Left lung (tissue), 10 donors: Measurements from ENCODE around the gene TRPM3. TPM values are rescaled to one million over a fixed set of nuclear protein-coding genes. Genes with fewer than 3 reads are reported as not detected.
A peak's percentile ranks its signal among the peaks of the same experiment; 100 is the strongest.

Source experiments
- ATAC-seq: fragments of 200-7000 bp; cut with Tn5 transposase; one replicate; pipeline ENCODE4 v1.9.1; 2020; ENCODE audit warnings: moderate library complexity
- DNase-seq, 4 donors: peaks; one replicate each; pipeline ENCODE4 v3.0.0-alpha.2; 2013 to 2020
- H3K27ac ChIP-seq, 2 donors: fragments of 200-600 bp; sonication (generic) in 1 of 2; one replicate each; pipeline versions ENCODE4 v1.5.0 to v1.8.0; 2020 to 2021
- H3K27me3 ChIP-seq, 2 donors: fragments of 200-600 bp; sonication (generic) in 1 of 2; one replicate each; pipeline versions ENCODE4 v1.5.0 to v1.8.0; 2020 to 2021
- H3K36me3 ChIP-seq, 2 donors: fragments of 200-600 bp; sonication (generic) in 1 of 2; one replicate each; pipeline versions ENCODE4 v1.5.0 to v1.8.0; 2020 to 2021
- H3K4me1 ChIP-seq, 2 donors: fragments of 200-600 bp; one replicate each; pipeline ENCODE4 v1.8.0; 2021
- H3K4me3 ChIP-seq, 2 donors: fragments of 200-600 bp; sonication (generic) in 1 of 2; one replicate each; pipeline versions ENCODE4 v1.5.0 to v1.8.0; 2020 to 2021; ENCODE audit warnings: mild to moderate bottlenecking in 1 of 2
- H3K9me3 ChIP-seq, 2 donors: fragments of 200-600 bp; sonication (generic) in 1 of 2; one replicate each; pipeline versions ENCODE4 v1.5.0 to v1.8.0; 2020 to 2021
- CTCF ChIP-seq, 2 donors: fragments of 200-600 bp; sonication (generic) in 1 of 2; IDR thresholded peaks; one replicate each; pipeline versions ENCODE4 v1.5.0 to v1.8.0; 2021; ENCODE audit warnings: antibody characterized with exemption in 2 of 2
- intact Hi-C, 2 donors: fragments of 100-400 bp; cut with DNase I; formaldehyde crosslinking; loops; one replicate each; pipeline versions ENCODE4 v1.11.2 to v1.14.2; 2022
- polyA plus RNA-seq, 6 donors: library from polyadenylated mRNA; unstranded; fragments of 120-200 nt; gene quantifications; one replicate each; pipeline ENCODE4 v1.2.1, GENCODE V29; 2013; ENCODE audit not compliant: insufficient read length in 6 of 6
- total RNA-seq, 2 donors: library from RNA; stranded (reverse); fragmentation: NEBNext Ultra II Directional; extraction: Animal tissue kit (Norgen Biotek cat#: 25700); gene quantifications; one replicate each; pipeline ENCODE4 v1.2.1, GENCODE V29; 2021
- donor health status: DM: no; HTN: yes; CAD: no.
- donor health status: DM: no; HTN: no; CAD: no.

The TRPM3 gene
- total and polyA plus RNA-seq, 8 donors: 0.17 to 2.1 (median 1.2) TPM

GRCh38 chr9:70602321-70603019, 519.0 kb downstream of the TRPM3 start:
- Histone ChIP-seq H3K4me3 (peak overlapping the region in 1 of 2 donors; percentile 2), H3K27ac (peak overlapping the region; percentile 73 to 83), H3K36me3 (no peaks in the 10 kb centered on the region), H3K27me3 (no peaks in the 10 kb centered on the region), H3K4me1 (peaks cover 10 to 11% of the 10 kb centered on the region in 2 donors), H3K9me3 (no peaks in the 10 kb centered on the region)
- intact Hi-C loops: loop anchor here in 1 of 2 donors (5.0 to 10.0 kb wide), 2 partner anchors 118 to 265 kb away; no protein-coding TSS in a partner anchor
- peak; percentile 72 to 75 for TF ChIP-seq CTCF (IDR thresholded peaks at IDR 0.05)
- DNase-seq (peak in 2 of 4 donors; percentile 73 to 84), ATAC-seq (peak; percentile 88)

GRCh38 chr9:70601000-70601951, 520.1 kb downstream of the TRPM3 start:
- Histone ChIP-seq H3K27me3 (no peaks in the 10 kb centered on the region), H3K4me1 (peaks cover 10 to 11% of the 10 kb centered on the region in 2 donors), H3K9me3 (no peaks in the 10 kb centered on the region), H3K36me3 (no peaks in the 10 kb centered on the region), H3K27ac (peak overlapping the region; percentile 73 to 83), H3K4me3 (no peak overlapping the region)
- intact Hi-C loops: loop anchor here in 1 of 2 donors (5.0 to 10.0 kb wide), 2 partner anchors 116 to 264 kb away; no protein-coding TSS in a partner anchor
- no peak for TF ChIP-seq CTCF (IDR thresholded peaks at IDR 0.05)
- ATAC-seq (peak; percentile 75), DNase-seq (peak; percentile 86 to 95 (median 88))

GRCh38 chr9:70600506-70600905, 520.9 kb downstream of the TRPM3 start:
- Histone ChIP-seq H3K36me3 (no peaks in the 10 kb centered on the region), H3K4me1 (peaks cover 10 to 11% of the 10 kb centered on the region in 2 donors), H3K27ac (peak overlapping the region; percentile 73 to 83), H3K9me3 (no peaks in the 10 kb centered on the region), H3K27me3 (no peaks in the 10 kb centered on the region), H3K4me3 (no peak overlapping the region)
- no peak for TF ChIP-seq CTCF (IDR thresholded peaks at IDR 0.05)
- intact Hi-C loops: loop anchor here in 1 of 2 donors (5.0 to 10.0 kb wide), 2 partner anchors 116 to 263 kb away; no protein-coding TSS in a partner anchor
- ATAC-seq (peak; percentile 2), DNase-seq (no peak)

GRCh38 chr9:70597886-70598285, 523.5 kb downstream of the TRPM3 start:
- H3K4me1 ChIP-seq: peaks cover 10 to 19% of the 10 kb centered on the region in 2 donors
- no peak for TF ChIP-seq CTCF (IDR thresholded peaks at IDR 0.05)
- H3K9me3 ChIP-seq: no peaks in the 10 kb centered on the region
- intact Hi-C loops: loop anchor here in 1 of 2 donors (10.0 kb wide), 1 partner anchor 183 kb away; the partner anchor contains the start of gene KLF9
- no peak for ATAC-seq
- DNase-seq: no peak
- no peak overlapping the region for H3K4me3 ChIP-seq
- H3K27me3 ChIP-seq: no peaks in the 10 kb centered on the region
- H3K27ac ChIP-seq: no peak overlapping the region
- H3K36me3 ChIP-seq: no peaks in the 10 kb centered on the region
